IPS-20b (cell line): Measurements from ENCODE around the gene ARID1B.

Experiments
- H3K27ac ChIP-seq: one replicate; pipeline ENCODE4 v1.5.1; 2013; ENCODE audit warnings: low read length
- H3K27me3 ChIP-seq: 2 replicates; pipeline ENCODE4 v1.6.1; 2013; ENCODE audit warnings: mild to moderate bottlenecking, low read length, inconsistent platforms; ENCODE audit not compliant: insufficient read depth
- H3K36me3 ChIP-seq: 2 replicates; pipeline ENCODE4 v1.6.1; 2013; ENCODE audit warnings: low read depth, mild to moderate bottlenecking, inconsistent platforms, low read length, moderate library complexity; ENCODE audit not compliant: insufficient read depth
- H3K4me1 ChIP-seq: 2 replicates; pipeline ENCODE4 v1.6.1; 2013; ENCODE audit warnings: mild to moderate bottlenecking, control low read depth, inconsistent platforms, low read length, moderate library complexity; ENCODE audit not compliant: insufficient read depth
- H3K4me3 ChIP-seq: 2 replicates; pipeline ENCODE4 v1.5.1; 2013; ENCODE audit warnings: mild to moderate bottlenecking, low read length, inconsistent platforms
- H3K9ac ChIP-seq: 2 replicates; pipeline ENCODE4 v1.6.1; 2013; ENCODE audit warnings: low read depth, mild to moderate bottlenecking, inconsistent platforms, low read length, moderate library complexity
- H3K9me3 ChIP-seq: 2 replicates; pipeline ENCODE4 v1.6.1; 2013; ENCODE audit warnings: mild to moderate bottlenecking, low read depth, low read length, inconsistent platforms; ENCODE audit not compliant: insufficient read depth

The ARID1B gene

DNA sequence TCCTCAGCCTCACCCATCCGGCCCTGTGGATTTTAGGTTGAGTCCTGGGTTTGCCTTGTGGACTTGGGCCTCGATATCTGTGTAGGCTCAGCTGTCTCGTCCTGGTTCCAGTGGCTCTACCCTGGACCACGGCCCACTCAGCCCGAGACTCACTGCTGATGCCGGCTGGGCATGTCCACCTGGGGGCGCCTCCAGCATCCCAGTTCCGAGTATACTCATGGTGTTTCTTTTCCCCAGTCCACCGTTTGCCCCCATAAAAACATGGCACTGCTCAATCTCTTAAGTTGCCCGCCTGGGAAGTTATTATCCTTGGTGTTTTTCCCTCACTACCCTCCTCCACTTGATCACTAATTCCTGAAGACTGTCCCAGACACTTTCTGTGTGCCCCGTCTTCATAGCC lies 99.1 kb downstream of the ARID1B start:
- H3K9me3 ChIP-seq = no peaks in the 10 kb centered on the region
- no peak overlapping the region for H3K4me3 ChIP-seq
- H3K27me3 ChIP-seq = no peaks in the 10 kb centered on the region
- no peak overlapping the region for H3K27ac ChIP-seq
- H3K4me1 ChIP-seq = peaks cover 10% of the 10 kb centered on the region; the same call in 1 of the 2 replicates
- no peak overlapping the region for H3K9ac ChIP-seq
- no peaks in the 10 kb centered on the region for H3K36me3 ChIP-seq

DNA sequence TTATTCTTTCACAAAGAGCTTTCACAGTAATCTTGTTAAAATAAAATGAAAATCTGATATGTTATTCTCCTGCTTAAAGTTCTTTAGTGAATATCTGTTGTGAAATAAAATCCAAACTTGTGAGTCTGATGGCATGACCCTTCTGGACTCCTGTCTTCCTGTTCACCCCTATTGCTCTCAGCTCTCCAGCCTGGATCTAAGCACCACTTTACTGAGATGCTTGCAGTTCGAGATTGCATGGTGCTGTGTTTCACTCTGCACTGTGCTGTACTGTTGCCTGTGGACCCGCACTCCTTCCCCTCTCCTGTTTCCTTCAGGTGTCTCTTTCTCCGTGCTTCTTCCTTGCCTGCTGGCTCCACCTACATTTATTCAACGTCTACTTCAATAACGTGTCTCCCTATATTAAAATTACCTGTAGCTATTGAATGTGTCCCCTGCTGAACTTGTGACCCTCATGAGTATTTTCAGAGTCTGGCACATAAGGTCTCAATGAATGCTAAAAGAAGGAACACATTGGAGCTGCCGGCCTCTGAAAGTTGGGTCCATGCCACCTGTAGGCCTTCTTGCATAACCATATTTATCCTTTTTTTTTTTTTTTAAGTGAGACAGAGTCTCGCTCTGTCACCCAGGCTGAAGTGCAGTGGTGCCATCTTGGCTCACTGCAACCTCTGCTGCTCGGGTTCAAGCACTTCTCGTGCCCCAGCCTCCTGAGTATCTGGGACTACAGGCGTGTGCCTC lies 100.1 kb downstream of the ARID1B start:
- peaks cover 14% of the 10 kb centered on the region; the same call in 1 of the 2 replicates for H3K4me1 ChIP-seq
- no peaks in the 10 kb centered on the region for H3K36me3 ChIP-seq
- H3K4me3 ChIP-seq = no peak overlapping the region
- H3K9me3 ChIP-seq = no peaks in the 10 kb centered on the region
- H3K27ac ChIP-seq = no peak overlapping the region
- H3K9ac ChIP-seq = no peak overlapping the region
- H3K27me3 ChIP-seq = no peaks in the 10 kb centered on the region

DNA sequence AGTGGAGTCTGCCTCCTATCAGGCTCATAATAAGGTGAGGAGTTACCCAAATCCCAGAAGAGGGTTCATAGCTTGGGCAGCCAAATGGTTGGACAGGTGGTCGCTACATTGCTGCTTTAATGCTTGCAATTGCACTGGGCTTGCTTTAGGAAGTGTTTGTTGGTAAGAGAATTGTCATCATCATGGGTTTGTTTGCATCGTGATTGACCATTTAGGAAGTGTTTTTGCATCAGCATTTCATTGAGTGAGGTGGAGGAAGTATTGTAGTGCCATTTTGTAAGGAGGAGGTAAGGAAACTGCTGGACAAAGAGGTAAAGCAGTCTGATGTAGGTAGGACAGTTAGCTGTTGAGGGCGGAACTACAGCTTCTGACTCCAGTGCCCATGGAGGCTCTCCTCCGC lies 101.5 kb downstream of the ARID1B start:
- H3K9ac ChIP-seq = no peak overlapping the region
- H3K4me1 ChIP-seq = peaks cover 23% of the 10 kb centered on the region; the same call in 1 of the 2 replicates
- no peaks in the 10 kb centered on the region for H3K27me3 ChIP-seq
- H3K36me3 ChIP-seq = no peaks in the 10 kb centered on the region
- no peaks in the 10 kb centered on the region for H3K9me3 ChIP-seq
- no peak overlapping the region for H3K27ac ChIP-seq
- no peak overlapping the region for H3K4me3 ChIP-seq

DNA sequence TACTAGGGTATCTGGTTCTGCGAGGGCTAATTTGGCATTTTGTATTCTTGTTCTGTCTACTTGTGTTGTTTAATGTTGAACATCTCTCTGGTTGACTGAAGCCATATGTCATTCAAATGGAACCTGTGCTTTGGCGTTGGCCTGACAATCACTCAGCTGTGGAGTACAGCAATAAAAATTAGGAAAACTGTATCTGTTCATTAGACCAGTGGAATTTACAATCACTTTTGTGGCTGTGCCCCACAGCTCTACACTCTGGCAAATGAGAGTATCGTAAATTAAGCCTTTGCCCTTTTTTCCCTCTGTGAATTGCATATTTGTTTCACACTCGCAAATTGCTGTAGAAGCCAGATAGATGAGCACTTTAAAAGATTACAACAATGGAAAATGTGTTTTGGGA lies 102.0 kb downstream of the ARID1B start:
- H3K27ac ChIP-seq = no peak overlapping the region
- H3K4me1 ChIP-seq = peaks cover 27% of the 10 kb centered on the region; the same call in 1 of the 2 replicates
- no peak overlapping the region for H3K9ac ChIP-seq
- H3K4me3 ChIP-seq = no peak overlapping the region
- H3K9me3 ChIP-seq = no peaks in the 10 kb centered on the region
- no peaks in the 10 kb centered on the region for H3K36me3 ChIP-seq
- no peaks in the 10 kb centered on the region for H3K27me3 ChIP-seq

DNA sequence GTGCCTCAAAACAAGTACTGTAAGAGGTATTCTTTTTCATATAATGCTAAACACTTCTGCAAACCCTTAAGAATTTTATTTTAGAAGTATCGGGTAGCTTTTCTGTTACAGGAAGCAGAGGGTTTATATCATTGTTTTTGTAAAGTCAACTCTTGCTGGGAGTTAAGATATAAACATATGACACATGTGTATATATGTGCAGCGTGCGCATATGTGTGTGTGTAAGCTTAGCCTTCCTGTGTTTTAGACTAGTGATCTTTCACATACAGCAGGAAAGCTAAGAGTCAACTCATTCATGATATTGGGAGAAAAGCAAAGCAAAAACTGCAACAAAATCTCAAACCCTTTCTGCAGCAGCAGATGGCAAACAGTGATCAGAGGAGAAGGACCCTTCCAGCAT lies 102.4 kb downstream of the ARID1B start:
- H3K27ac ChIP-seq = no peak overlapping the region
- no peaks in the 10 kb centered on the region for H3K36me3 ChIP-seq
- H3K4me3 ChIP-seq = no peak overlapping the region
- H3K4me1 ChIP-seq = peaks cover 27% of the 10 kb centered on the region; the same call in 1 of the 2 replicates
- H3K9ac ChIP-seq = no peak overlapping the region
- no peaks in the 10 kb centered on the region for H3K9me3 ChIP-seq
- H3K27me3 ChIP-seq = no peaks in the 10 kb centered on the region

DNA sequence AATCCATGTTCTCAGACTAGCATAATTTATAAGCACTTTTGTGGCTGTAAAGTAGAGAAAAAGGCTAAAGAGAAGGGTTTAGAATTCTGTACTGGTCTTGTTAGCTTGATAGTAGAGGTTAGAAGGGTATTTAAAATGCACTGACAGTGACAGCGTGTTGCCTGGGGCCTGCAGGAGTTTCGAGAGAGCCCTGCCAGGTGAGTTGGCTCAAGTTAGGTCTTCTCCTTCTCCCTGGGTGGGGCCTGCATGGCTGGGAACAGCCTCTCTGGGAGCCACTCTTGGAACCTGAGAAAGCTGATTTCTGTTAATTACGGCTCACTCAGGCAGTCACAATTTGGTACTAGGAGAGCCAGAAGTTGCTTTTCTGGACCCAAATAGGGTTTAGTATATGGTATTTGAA lies 103.7 kb downstream of the ARID1B start:
- Histone ChIP-seq H3K4me3 (no peak overlapping the region), H3K9me3 (no peaks in the 10 kb centered on the region), H3K9ac (no peak overlapping the region), H3K27ac (no peak overlapping the region), H3K27me3 (no peaks in the 10 kb centered on the region), H3K36me3 (no peaks in the 10 kb centered on the region), H3K4me1 (peaks cover 29% of the 10 kb centered on the region; the same call in 1 of the 2 replicates)

DNA sequence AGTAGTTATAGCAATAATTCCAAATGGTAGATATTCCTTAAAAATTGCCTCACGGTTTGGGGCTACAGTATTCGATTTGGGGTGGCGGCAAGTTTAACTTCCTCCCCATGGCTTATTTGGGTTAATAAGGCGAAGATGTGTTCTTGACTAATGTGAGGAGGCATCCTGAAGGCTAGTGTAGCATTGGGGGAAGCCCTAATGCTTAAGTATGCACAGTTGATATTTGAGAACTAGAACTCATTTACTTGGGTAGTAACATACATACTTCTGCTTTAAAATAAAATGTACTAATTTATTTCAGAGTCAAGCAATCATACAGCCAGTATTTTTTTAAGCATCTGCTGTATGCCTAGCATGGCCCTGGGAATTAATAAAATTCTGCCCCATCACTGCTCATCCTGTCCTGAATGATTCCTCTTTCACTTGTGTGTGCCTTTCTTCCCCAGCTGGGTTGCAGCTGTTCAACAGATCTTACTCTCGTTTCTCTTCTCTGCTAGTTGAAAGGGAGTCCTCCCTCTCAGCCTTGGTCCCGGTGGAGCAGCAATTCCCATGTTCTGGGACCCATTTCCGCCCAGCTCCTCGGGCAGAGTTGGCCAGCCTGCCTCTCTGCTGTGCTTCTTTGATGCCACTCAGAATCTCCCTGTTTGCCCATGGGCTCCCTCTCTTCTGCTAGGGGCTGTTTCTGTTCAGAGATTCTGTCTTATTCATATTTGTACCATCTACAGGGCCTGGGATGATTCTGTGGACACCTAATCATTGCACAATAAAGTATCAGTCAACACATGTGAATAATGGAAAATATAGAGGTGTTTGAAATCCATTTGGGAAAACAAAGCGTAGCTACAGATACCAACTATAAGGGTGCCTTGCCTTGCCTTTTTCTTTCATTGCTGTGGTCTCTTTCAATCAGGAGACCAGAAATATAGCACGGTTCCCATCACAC lies 104.8 kb downstream of the ARID1B start:
- Histone ChIP-seq H3K4me1 (peaks cover 40% of the 10 kb centered on the region; the same call in 1 of the 2 replicates), H3K27ac (no peak overlapping the region), H3K9ac (no peak overlapping the region)

DNA sequence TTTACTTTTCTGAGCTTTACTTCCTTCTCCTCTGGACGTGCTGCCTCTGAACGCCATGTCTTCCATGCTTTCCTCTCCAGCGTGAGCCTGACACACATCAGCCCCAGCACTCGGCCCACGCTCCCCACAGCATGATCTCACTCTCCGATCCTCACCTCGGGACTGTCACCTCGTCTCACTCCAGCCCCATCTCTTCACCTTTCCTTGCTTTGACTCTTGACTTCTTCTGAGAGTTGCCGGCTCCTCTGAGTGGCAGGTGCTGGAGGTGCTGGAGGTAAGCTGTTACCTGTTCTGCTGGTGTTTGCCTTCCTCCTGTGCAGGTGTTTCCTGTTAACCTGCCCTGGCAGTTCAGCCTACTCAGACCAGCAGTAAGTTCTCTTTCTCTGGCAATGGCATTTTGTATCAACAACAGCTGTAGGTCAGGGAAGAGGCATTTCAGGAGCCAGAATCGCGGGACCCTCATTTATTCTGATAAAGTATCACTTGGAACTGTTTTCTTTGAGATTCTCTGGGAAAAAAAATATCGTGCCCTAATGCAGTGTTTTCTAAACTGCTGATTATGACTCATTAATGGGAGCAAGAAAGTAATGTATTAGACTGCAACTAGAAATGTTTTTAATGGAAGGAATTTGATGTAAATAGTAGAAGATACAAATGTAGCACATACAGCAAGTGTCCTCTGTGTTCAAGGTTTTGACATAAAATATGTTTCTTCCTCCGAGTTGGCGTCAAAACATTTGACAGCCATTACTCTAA lies 106.5 kb downstream of the ARID1B start:
- Histone ChIP-seq H3K27me3 (no peaks in the 10 kb centered on the region), H3K4me1 (peaks cover 57% of the 10 kb centered on the region), H3K9ac (no peak overlapping the region), H3K9me3 (no peaks in the 10 kb centered on the region), H3K27ac (no peak overlapping the region), H3K4me3 (no peak overlapping the region), H3K36me3 (no peaks in the 10 kb centered on the region)

More for the DNA sequence above, 104.8 kb downstream of the ARID1B start:
- H3K36me3 ChIP-seq = no peaks in the 10 kb centered on the region
- H3K27me3 ChIP-seq = no peaks in the 10 kb centered on the region
- H3K4me3 ChIP-seq = no peak overlapping the region
- H3K9me3 ChIP-seq = no peaks in the 10 kb centered on the region

DNA sequence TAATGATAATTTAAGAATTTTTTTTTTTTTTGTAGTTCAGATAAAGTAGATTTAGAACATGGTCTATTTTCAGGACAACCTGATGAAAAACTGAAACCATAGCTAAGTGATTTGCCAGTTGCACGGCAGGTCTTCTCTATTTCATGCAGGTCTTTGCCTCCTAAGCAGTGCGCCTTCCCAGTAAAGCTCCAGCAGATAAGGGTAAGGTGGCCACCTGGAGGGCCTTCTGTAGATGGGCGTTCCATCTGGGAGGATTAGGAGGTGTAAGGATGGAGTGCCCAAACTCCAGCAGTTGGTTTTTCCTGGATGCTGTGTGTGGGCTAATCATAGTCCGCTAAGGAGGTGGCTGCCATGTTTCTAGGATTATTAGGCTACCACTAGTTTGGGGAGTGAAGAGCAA lies 107.1 kb downstream of the ARID1B start:
- H3K36me3 ChIP-seq = no peaks in the 10 kb centered on the region
- H3K27ac ChIP-seq = no peak overlapping the region

DNA sequence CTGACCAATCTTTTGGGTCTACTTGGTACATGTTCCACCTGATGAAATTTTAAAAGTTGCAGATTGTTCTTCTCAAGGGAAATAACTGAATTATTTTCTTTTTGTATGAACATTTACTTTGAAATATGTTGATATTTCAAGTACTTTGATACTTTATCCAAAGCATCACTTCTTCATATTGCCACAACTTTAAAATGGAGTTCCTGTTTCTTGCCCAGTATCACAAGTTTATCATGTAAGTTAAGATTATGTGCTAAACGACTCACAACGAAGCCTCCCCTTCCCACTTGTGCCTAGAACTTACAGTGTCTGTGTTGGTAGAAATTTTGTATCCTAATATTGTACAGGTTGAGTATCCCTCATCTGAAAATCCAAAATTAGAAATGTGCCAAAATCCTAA lies 108.4 kb downstream of the ARID1B start:
- Histone ChIP-seq H3K9me3 (no peaks in the 10 kb centered on the region), H3K4me1 (peaks cover 64% of the 10 kb centered on the region), H3K36me3 (no peaks in the 10 kb centered on the region), H3K27me3 (no peaks in the 10 kb centered on the region), H3K27ac (no peak overlapping the region), H3K4me3 (no peak overlapping the region), H3K9ac (no peak overlapping the region)

More for the DNA sequence above, 107.1 kb downstream of the ARID1B start:
- Histone ChIP-seq H3K9ac (no peak overlapping the region), H3K4me1 (peaks cover 63% of the 10 kb centered on the region), H3K9me3 (no peaks in the 10 kb centered on the region), H3K4me3 (no peak overlapping the region), H3K27me3 (no peaks in the 10 kb centered on the region)

DNA sequence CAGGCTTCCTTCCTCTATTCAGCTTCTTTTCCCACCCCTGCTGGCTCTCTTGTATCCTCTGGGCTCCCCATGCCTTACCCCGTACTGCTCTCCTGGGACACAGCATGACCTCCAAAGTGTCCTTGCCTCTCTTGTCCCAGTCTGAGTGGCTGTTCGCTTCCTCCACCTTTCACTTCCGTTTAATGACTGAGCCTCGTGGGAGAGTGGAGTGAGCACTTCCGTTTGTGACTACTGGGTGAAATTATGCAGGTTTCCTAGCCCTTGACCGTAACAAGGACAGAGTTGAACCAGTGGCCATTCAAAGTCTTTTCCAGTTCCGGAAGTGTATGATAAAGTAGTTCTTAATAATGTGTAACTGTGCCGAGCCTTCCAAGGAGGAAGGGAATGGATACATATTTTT lies 109.2 kb downstream of the ARID1B start:
- Histone ChIP-seq H3K36me3 (no peaks in the 10 kb centered on the region), H3K4me1 (peaks cover 68% of the 10 kb centered on the region), H3K27ac (no peak overlapping the region), H3K4me3 (no peak overlapping the region), H3K9ac (no peak overlapping the region), H3K9me3 (no peaks in the 10 kb centered on the region), H3K27me3 (no peaks in the 10 kb centered on the region)
